Gastrocnemius medialis (tissue), 4 donors: ENCODE measurements around the gene INAFM2. TPM values are rescaled to one million over a fixed set of nuclear protein-coding genes. Genes with fewer than 3 reads are reported as not detected.

Experiments
- ATAC-seq, 2 donors: fragments of 150-250 bp; one replicate each; pipeline ENCODE4 v1.9.1; 2016
- DNase-seq, 2 donors: peaks; one replicate each; pipeline ENCODE4 v3.0.0-alpha.2; 2019
- H3K27ac ChIP-seq, 4 donors: fragments of 200-600 bp; sonication (generic); 1 replicate in 1 of 4; 2 replicates in 3 of 4; pipeline ENCODE4 v1.5.1; 2016 to 2018; ENCODE audit warnings: mild to moderate bottlenecking in 2 of 4, moderate library complexity in 1 of 4
- H3K27me3 ChIP-seq, 3 donors: fragments of 200-600 bp; sonication (generic) in 2 of 3; 1 replicate in 1 of 3; 2 replicates in 2 of 3; pipeline versions ENCODE4 v1.5.1 to v1.6.0; 2016 to 2019; ENCODE audit warnings: mild to moderate bottlenecking in 1 of 3, moderate library complexity in 1 of 3
- H3K36me3 ChIP-seq, 2 donors: fragments of 200-600 bp; sonication (generic) in 1 of 2; one replicate each; pipeline ENCODE4 v1.5.1; 2017 to 2018
- H3K4me1 ChIP-seq, 2 donors: fragments of 200-600 bp; sonication (generic) in 1 of 2; one replicate each; pipeline ENCODE4 v1.5.1; 2016 to 2017; ENCODE audit warnings: mild to moderate bottlenecking in 2 of 2
- H3K4me3 ChIP-seq, 4 donors: fragments of 200-600 bp; sonication (generic) in 3 of 4; 1 replicate in 1 of 4; 2 replicates in 3 of 4; pipeline ENCODE4 v1.5.1; 2016 to 2019; ENCODE audit warnings: mild to moderate bottlenecking in 2 of 4
- H3K9me3 ChIP-seq, 3 donors: fragments of 200-600 bp; sonication (generic) in 2 of 3; 1 replicate in 1 of 3; 2 replicates in 2 of 3; pipeline ENCODE4 v1.5.1; 2016 to 2019
- POLR2A ChIP-seq, 2 donors: fragments of 450-650 bp; IDR thresholded peaks; one replicate each; pipeline ENCODE4 v1.6.1; 2017; ENCODE audit warnings: antibody characterized with exemption in 2 of 2, mild to moderate bottlenecking in 2 of 2, moderate library complexity in 2 of 2
- in situ Hi-C, 4 donors: fragments of 200-750 bp; cut with MboI; loops; one replicate each; pipeline versions ENCODE4 v1.15.0 to v1.8.0; 2017; ENCODE audit warnings: low sequenced_read_pairs in 4 of 4
- intact Hi-C: fragments of 100-400 bp; cut with DNase I; formaldehyde crosslinking; loops from one replicate; pipeline ENCODE4 v1.15.1; 2023; ENCODE audit warnings: low total_unique reads
- total RNA-seq, 4 donors: library from RNA; depleted of rRNA; stranded (reverse); fragments of >200 nt; gene quantifications; one replicate each; pipeline versions ENCODE4 v1.1.0 to v1.2.3, GENCODE V29; 2016
- TF ChIP-seq, protein P1 (sequence below), 5 experiments: fragments of 450-650 bp in 3 of 5; fragments of 200-600 bp in 2 of 5; sonication (generic) in 2 of 5; IDR thresholded peaks in 4 of 5; conservative IDR thresholded peaks in 1 of 5; 1 replicate in 4 of 5; 2 replicates in 1 of 5; pipeline ENCODE4 v1.5.1; 2016 to 2019; ENCODE audit warnings: antibody characterized with exemption in 5 of 5, mild to moderate bottlenecking in 3 of 5, moderate library complexity in 3 of 5

The INAFM2 gene
- total RNA-seq, 4 donors from 2014 or later = 17.2 to 28.1 (median 17.7) TPM

DNA sequence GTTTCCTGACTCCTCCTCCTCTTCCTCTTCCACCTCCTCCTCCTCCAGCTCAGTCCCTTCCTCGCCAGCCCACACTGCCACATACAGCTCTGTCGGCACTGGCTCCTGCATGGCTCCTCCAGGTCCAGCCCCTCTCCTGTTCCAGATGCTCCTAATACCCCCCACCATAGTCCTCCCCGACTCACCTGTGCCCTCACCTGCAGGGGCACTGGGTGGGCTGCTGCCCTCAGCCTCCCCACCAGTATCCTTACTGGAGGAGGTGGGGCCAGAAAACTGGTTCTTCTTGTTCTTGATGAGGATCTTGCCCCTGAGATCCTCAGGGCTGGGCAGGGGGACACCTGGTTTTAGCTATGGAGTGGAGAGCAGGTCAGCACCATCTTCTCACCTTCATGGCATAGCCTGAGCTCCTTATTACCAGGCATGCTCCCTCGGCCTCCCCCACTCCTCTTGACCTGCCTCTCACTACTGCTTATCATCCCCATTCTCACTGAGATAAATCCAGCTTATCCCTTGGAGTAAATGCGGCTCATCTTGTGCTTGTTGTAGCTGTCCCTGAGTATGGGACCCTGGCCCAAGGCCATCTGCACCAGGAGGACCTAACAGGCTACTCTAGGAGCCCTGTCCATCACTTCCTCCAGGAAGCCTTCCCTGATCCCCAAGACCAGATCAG, 26.8 kb upstream of the INAFM2 start:
- in situ Hi-C loops (no loop called here), intact Hi-C loops (no loop called here)
- DNase-seq (no peak), ATAC-seq (no peak)
- Histone ChIP-seq H3K36me3 (no peaks in the 10 kb centered on the region), H3K27me3 (peaks cover 0 to 8% (median 0%) of the 10 kb centered on the region in 3 donors), H3K4me1 (no peaks in the 10 kb centered on the region), H3K9me3 (no peaks in the 10 kb centered on the region), H3K27ac (no peak overlapping the region), H3K4me3 (no peak overlapping the region)
- no peak for TF ChIP-seq POLR2A (IDR thresholded peaks at IDR 0.05)

DNA sequence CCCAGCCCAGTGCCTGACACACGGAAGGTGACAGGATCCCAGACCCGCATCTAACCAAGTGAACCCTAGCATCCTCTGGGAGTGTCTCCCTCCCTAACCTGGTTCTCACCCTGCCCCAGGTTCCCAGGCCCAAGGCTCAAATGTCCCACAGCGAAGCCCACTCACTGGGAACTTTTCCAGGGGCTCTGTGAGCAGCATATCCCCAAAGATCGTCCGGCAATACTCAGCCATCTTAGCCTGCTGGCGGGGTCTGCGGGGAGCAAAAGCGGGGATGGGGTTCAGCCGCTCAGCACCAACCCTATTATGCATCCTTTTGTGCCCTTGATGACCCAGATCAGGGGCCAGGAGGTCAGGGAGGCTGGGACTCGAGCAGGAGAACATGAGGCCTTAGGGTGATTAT, 26.1 kb upstream of the INAFM2 start:
- Histone ChIP-seq H3K36me3 (no peaks in the 10 kb centered on the region), H3K27me3 (peaks cover 0 to 4% (median 0%) of the 10 kb centered on the region in 3 donors)

GRCh38 chr15:40298216-40298935, 25.1 kb upstream of the INAFM2 start:
- Histone ChIP-seq H3K9me3 (no peaks in the 10 kb centered on the region), H3K36me3 (no peaks in the 10 kb centered on the region), H3K4me1 (no peaks in the 10 kb centered on the region), H3K27me3 (peaks cover 0 to 4% (median 0%) of the 10 kb centered on the region in 3 donors), H3K27ac (no peak overlapping the region), H3K4me3 (no peak overlapping the region)
- no peak for DNase-seq
- no peak for ATAC-seq
- intact Hi-C loops (no loop called here), in situ Hi-C loops (no loop called here)
- TF ChIP-seq, protein P1, sequence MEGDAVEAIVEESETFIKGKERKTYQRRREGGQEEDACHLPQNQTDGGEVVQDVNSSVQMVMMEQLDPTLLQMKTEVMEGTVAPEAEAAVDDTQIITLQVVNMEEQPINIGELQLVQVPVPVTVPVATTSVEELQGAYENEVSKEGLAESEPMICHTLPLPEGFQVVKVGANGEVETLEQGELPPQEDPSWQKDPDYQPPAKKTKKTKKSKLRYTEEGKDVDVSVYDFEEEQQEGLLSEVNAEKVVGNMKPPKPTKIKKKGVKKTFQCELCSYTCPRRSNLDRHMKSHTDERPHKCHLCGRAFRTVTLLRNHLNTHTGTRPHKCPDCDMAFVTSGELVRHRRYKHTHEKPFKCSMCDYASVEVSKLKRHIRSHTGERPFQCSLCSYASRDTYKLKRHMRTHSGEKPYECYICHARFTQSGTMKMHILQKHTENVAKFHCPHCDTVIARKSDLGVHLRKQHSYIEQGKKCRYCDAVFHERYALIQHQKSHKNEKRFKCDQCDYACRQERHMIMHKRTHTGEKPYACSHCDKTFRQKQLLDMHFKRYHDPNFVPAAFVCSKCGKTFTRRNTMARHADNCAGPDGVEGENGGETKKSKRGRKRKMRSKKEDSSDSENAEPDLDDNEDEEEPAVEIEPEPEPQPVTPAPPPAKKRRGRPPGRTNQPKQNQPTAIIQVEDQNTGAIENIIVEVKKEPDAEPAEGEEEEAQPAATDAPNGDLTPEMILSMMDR (IDR thresholded peaks at IDR 0.05 in 4 of 5, conservative IDR thresholded peaks at IDR 0.05 in 1 of 5) = no peak
- no peak for TF ChIP-seq POLR2A (IDR thresholded peaks at IDR 0.05)

More for the DNA sequence above, 26.1 kb upstream of the INAFM2 start:
- Histone ChIP-seq H3K4me3 (no peak overlapping the region), H3K4me1 (no peaks in the 10 kb centered on the region), H3K27ac (no peak overlapping the region), H3K9me3 (no peaks in the 10 kb centered on the region)
- intact Hi-C loops = no loop called here
- in situ Hi-C loops = no loop called here
- no peak for TF ChIP-seq POLR2A (IDR thresholded peaks at IDR 0.05)
- TF ChIP-seq, protein P1 (IDR thresholded peaks at IDR 0.05 in 4 of 5, conservative IDR thresholded peaks at IDR 0.05 in 1 of 5) = no peak
- DNase-seq = no peak
- ATAC-seq = no peak

DNA sequence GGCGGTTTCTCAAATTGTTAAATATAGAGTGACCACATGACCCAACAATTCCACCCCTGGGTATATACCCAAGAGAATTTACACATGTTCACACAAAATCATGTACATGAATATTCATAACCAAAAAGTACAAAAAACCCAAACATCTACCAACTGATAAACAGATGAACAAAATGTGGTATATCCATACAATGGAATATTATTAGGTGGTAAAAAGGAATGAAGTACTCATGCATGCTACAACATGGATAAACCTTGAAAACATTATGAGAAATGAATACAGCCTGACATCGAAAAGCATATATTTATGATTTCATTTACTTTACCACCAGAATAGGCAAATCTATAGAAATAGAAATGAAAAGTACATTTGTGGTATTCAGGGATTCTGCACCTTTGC, 23.1 kb upstream of the INAFM2 start:
- in situ Hi-C loops = no loop called here
- Histone ChIP-seq H3K36me3 (no peaks in the 10 kb centered on the region), H3K27me3 (peaks cover 0 to 4% (median 0%) of the 10 kb centered on the region in 3 donors), H3K4me3 (no peak overlapping the region), H3K4me1 (no peaks in the 10 kb centered on the region), H3K9me3 (no peaks in the 10 kb centered on the region), H3K27ac (no peak overlapping the region)
- DNase-seq = no peak
- no peak for TF ChIP-seq POLR2A (IDR thresholded peaks at IDR 0.05)
- TF ChIP-seq, protein P1 (IDR thresholded peaks at IDR 0.05 in 4 of 5, conservative IDR thresholded peaks at IDR 0.05 in 1 of 5) = no peak
- no peak for ATAC-seq
- intact Hi-C loops = no loop called here

GRCh38 chr15:40300771-40301170, 22.7 kb upstream of the INAFM2 start:
- no peak for TF ChIP-seq POLR2A (IDR thresholded peaks at IDR 0.05)
- TF ChIP-seq, protein P1 (IDR thresholded peaks at IDR 0.05 in 4 of 5, conservative IDR thresholded peaks at IDR 0.05 in 1 of 5) = no peak
- Histone ChIP-seq H3K27ac (no peak overlapping the region), H3K36me3 (no peaks in the 10 kb centered on the region), H3K4me3 (no peak overlapping the region), H3K4me1 (no peaks in the 10 kb centered on the region), H3K27me3 (peaks cover 0 to 4% (median 0%) of the 10 kb centered on the region in 3 donors), H3K9me3 (no peaks in the 10 kb centered on the region)
- DNase-seq (no peak), ATAC-seq (no peak)
- intact Hi-C loops = no loop called here
- in situ Hi-C loops = no loop called here
